ENCODE results near the gene CXCL6.

CXCL6 gene

DNA sequence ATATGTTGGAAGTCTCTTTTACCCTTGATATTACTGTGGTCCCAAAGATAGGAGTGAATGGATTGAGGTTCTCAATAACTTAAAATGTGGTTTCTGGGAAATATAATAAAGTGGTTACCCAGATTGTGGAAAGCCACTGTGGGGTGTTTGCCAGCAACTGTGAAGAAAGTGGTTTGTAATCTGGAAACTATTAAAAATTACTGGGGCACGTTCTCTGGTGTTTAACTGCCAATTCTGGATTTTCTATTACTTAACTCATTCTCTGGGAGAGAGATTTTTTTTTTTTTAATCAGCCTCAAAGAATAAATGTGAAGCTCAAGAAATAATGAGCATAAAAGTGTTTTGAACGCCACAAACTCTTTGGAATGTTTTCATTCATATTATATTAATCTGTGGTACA is 4.9 kb upstream of the CXCL6 start:
- in situ Hi-C loops (cut with HindIII; ENCODE audit: low pct_ligation_motif_present, low sequenced_read_pairs), result no loop called here
- no peaks in the 10 kb centered on the region for H3K36me3 ChIP-seq (replicated peaks)
- TF ChIP-seq, protein P1, sequence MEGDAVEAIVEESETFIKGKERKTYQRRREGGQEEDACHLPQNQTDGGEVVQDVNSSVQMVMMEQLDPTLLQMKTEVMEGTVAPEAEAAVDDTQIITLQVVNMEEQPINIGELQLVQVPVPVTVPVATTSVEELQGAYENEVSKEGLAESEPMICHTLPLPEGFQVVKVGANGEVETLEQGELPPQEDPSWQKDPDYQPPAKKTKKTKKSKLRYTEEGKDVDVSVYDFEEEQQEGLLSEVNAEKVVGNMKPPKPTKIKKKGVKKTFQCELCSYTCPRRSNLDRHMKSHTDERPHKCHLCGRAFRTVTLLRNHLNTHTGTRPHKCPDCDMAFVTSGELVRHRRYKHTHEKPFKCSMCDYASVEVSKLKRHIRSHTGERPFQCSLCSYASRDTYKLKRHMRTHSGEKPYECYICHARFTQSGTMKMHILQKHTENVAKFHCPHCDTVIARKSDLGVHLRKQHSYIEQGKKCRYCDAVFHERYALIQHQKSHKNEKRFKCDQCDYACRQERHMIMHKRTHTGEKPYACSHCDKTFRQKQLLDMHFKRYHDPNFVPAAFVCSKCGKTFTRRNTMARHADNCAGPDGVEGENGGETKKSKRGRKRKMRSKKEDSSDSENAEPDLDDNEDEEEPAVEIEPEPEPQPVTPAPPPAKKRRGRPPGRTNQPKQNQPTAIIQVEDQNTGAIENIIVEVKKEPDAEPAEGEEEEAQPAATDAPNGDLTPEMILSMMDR (IDR thresholded peaks at IDR 0.05; ENCODE audit: low read depth, low read length, missing control alignments), result no peak
- no peak overlapping the region for H3K27ac ChIP-seq
- no peak for DNase-seq
- no peak overlapping the region for H3K4me3 ChIP-seq (ENCODE audit: low read depth, low read length)
- no peaks in the 10 kb centered on the region for H3K27me3 ChIP-seq (replicated peaks)

DNA sequence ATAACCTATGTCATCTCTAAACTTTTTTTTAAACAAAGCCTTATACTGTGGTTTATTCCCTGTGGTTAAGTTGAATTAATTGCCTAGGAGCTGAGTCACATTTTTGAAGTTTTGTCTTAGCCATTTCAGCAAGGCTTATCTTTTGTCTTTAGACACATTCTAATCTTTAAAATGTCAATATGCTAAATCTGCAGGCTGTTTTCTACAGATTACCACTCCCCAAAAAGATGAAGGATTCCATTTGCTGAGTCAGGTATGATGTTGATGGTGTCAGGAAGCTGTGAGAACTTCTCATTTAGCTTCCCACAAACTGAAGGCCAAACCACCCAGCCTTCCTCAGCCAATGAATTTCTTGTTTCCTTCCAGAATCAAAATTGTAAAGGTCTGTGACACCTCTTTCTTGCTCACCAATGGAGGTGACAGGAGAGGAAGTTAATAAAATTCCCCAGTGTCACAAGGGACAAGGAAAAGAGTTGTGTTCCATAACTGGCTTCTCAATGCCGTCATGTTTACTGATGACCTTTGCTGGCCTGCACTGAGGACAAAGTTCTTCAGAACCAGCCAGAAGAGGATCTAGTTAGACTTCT is 3.7 kb upstream of the CXCL6 start:
- no peak for DNase-seq

GRCh38 chr4:73839071-73839470 is 2.6 kb downstream of the CXCL6 start:
- TF ChIP-seq, protein P1 (IDR thresholded peaks at IDR 0.05; ENCODE audit: low read depth, low read length, missing control alignments), result no peak
- no peak overlapping the region for H3K4me3 ChIP-seq (ENCODE audit: low read depth, low read length)

More for the DNA sequence above, 3.7 kb upstream of the CXCL6 start:
- in situ Hi-C loops (cut with HindIII; ENCODE audit: low pct_ligation_motif_present, low sequenced_read_pairs), result no loop called here
- TF ChIP-seq, protein P1 (IDR thresholded peaks at IDR 0.05; ENCODE audit: low read depth, low read length, missing control alignments), result no peak
- no peak overlapping the region for H3K27ac ChIP-seq
- no peaks in the 10 kb centered on the region for H3K27me3 ChIP-seq (replicated peaks)
- no peak overlapping the region for H3K4me3 ChIP-seq (ENCODE audit: low read depth, low read length)
- no peaks in the 10 kb centered on the region for H3K36me3 ChIP-seq (replicated peaks)

GRCh38 chr4:73839715-73840114 is 3.2 kb downstream of the CXCL6 start:
- H3K4me3 ChIP-seq (ENCODE audit: low read depth, low read length), result no peak overlapping the region
- no peak overlapping the region for H3K27ac ChIP-seq
- TF ChIP-seq, protein P1 (IDR thresholded peaks at IDR 0.05; ENCODE audit: low read depth, low read length, missing control alignments), result no peak
- H3K36me3 ChIP-seq (replicated peaks), result no peaks in the 10 kb centered on the region
- no peaks in the 10 kb centered on the region for H3K27me3 ChIP-seq (replicated peaks)
- in situ Hi-C loops (cut with HindIII; ENCODE audit: low pct_ligation_motif_present, low sequenced_read_pairs), result no loop called here
- no peak for DNase-seq

More at GRCh38 chr4:73839071-73839470, 2.6 kb downstream of the CXCL6 start:
- no peak overlapping the region for H3K27ac ChIP-seq
- DNase-seq, result no peak
- in situ Hi-C loops (cut with HindIII; ENCODE audit: low pct_ligation_motif_present, low sequenced_read_pairs), result no loop called here
- H3K27me3 ChIP-seq (replicated peaks), result no peaks in the 10 kb centered on the region
- no peaks in the 10 kb centered on the region for H3K36me3 ChIP-seq (replicated peaks)

DNA sequence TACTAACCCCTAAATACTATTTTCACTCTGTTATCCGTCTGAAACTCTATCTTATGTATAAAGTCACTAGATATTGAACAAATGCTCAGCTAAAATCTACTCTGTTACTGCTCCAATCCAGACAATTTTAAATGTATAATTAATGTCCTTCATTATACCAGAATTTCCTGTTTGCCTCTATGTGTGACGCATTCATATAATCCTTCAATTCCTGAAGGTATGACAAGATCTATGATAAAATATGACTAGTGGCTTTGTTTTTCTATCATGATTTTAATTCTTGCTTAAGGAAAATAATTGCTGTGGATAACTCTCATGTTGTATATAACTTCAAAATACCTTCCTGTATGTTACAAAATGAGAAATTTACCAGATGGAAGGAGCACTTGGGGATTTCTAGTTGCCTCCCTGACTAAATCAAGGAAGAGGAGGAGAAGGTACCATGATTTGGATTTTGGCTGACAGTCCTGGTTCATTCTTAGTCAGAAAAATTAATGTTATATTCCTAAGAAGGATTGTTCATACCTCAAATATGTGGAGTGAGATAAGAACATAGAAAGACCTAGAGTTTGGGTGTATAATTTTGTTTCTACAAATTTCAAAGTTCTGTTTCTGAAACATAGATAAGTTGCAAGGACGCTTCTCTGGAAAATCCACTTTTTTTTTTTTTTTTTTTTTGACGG is 4.9 kb downstream of the CXCL6 start:
- TF ChIP-seq, protein P1 (IDR thresholded peaks at IDR 0.05; ENCODE audit: low read depth, low read length, missing control alignments), result no peak
- no peak overlapping the region for H3K4me3 ChIP-seq (ENCODE audit: low read depth, low read length)
- H3K36me3 ChIP-seq (replicated peaks), result no peaks in the 10 kb centered on the region
- DNase-seq, result no peak
- H3K27me3 ChIP-seq (replicated peaks), result no peaks in the 10 kb centered on the region
- H3K27ac ChIP-seq, result no peak overlapping the region
- in situ Hi-C loops (cut with HindIII; ENCODE audit: low pct_ligation_motif_present, low sequenced_read_pairs), result no loop called here

All from brain microvascular endothelial cell (primary cell).